Activated CD4-positive, alpha-beta T cell treated with anti-CD3 and anti-CD28 coated beads, Interleukin-2, amount 50 U/mL, for 16 hours (primary cell): ENCODE measurements around the gene MAGI1.
"Not testable (repeated sequence)": the region's sequence is repeated elsewhere in the genome, so short reads cannot be mapped to it uniquely, and the experiment has no call there.

Experiments
- DNase-seq: peaks from one replicate; pipeline ENCODE4 v3.0.0-alpha.2; 2020

The MAGI1 gene

DNA sequence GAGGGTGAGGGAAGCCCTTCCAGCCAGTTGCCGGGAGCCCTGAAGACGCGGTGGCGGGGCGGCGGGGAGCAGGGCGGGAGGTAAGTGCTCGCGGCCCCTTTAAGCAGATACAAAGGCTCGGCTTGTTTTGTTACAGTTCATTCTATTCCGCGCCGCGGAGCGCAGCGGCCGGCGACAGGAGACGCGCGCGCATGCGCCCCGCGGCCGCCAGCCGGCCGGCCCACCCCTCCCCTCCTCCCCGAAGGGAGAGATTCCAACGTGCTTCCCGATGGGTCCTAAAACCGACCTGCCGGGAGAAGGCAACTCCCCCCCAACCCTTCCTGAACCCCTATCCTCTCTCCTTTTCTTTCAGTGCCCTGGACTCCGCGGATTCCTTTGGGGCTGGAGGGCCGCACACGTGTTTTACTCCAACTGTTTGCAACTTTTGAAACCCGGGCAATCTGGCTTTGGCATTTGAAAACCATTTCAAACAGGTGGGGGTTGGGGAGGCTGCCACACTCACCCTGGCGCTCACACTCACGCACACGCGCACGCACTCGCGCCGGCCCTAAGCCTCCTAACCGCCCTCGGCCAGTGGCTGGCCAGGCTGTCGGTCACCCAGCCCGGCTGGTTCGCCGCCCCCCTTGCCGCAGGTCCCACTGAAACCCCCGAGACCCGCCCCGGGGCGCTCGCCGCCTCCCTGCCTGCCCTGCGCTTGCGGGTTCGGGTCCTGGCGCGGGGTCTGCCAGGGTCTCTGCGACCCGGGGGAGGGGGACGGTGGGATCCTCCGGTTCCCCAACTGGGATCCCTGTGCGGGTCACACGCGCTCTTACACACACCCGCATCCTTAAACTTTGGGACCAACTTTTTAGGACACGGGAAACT lies at the start of gene MAGI1:
Gene MAGI1 (minus strand): TSS at position 193 of the 864 bp plus-strand sequence. CDS start 610 bp downstream, outside the sequence.
- DNase-seq, result peak; percentile 71

GRCh38 chr3:66083784-66084213 lies 45.1 kb upstream of the MAGI1 start:
- no peak for DNase-seq

DNA sequence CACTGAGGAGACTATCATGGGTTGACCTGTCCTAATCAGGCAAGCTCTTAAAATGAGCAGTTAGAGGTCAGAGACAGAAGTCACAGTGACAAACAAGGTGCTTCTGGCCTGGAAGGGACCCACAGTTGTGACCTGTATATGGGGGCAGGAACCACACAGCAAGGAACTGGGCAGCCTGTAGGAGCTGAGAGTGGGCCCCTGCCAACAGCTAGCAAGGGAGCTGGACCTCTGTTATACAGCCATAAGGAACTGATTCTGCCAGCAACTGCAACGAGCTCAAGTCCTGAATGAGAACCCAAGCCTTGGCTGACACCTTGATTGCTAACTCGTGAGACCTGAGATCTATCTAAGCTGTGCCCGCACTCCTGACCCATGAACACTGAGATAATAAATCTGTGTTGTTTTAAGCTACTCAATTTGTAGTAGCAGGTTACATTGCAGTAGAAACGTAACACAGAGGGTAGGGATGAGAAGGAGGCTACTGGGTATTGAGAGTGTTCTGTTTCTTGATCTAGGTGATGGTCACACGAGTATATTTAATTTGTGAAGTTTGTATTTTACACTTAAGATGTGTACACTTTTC lies 44.5 kb upstream of the MAGI1 start:
- DNase-seq, result no peak

- no peak for DNase-seq
These were observed 44.0 kb upstream of the MAGI1 start for GRCh38 chr3:66082679-66083078.

- DNase-seq, result no peak
These were observed 41.4 kb upstream of the MAGI1 start for GRCh38 chr3:66080167-66080566.

DNA sequence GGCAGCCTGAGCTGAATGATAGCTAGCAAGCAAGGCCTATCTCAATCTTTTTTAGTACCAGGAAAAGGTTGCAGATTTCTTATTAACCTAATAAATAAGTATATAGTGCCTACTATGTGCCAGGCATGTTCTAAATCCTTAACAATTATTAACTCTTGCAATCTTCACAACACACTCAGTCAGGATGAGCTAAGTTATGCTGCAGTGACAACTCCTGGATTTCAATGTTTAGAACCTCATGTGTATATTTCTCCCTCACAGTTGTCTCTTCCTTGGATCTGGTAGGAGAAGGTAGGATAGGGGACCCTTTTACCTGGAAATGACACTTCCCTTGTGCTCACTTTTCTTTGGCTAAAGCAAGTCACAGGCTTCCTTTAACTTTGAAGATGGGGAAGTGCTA lies 39.3 kb upstream of the MAGI1 start:
- no peak for DNase-seq

DNA sequence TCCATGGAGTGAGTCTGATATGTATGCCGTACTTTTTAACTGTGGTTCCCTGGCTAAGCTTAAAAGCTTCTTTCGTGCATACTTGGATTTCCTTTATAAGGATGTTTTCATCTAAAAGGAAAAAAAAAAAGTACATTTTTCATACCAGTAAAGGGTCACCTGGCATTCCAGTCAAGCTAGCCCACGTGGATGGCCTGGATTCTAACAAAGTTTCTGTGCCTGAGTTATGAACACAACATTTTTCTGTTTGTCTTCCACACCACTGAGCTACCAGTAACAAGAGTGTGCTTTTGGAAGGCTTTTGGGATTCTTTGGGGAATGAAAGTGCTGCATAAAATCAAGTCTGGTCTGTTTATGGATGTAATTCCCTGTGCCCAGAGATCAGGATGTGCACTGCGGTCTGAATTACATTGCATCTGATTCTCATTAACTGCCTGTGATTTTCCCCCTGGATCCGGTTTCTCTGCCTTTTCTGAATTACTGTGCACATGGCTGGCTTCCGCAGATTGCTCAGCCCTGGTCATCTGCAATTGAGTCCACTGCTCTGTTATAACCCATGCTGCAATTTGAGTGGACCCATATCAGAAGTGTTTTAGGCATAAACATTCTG lies 38.2 kb upstream of the MAGI1 start:
- no peak for DNase-seq

- DNase-seq, result no peak
These were observed 36.6 kb upstream of the MAGI1 start for GRCh38 chr3:66075281-66075680.

GRCh38 chr3:66073464-66074141 lies 34.9 kb upstream of the MAGI1 start:
- DNase-seq, result no peak

DNA sequence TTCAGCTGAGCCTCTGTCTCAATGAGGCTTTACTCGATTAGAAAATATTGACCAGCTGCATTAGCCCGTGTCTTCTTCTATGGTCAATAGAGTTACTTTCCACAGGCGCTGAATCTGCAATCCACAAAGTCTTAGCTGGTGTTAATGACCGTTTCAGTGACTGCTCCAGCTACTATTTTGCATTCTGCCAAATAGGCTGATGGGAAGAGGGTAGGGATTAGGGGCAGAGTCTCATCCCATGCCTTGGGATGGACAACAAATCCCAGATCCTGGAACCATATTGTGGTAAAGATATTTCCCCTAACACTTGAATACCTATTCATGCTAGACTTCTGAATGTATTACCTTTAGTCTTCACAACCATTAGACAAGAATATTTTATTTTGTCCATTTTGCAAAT lies 29.5 kb upstream of the MAGI1 start:
- DNase-seq, result no peak

DNA sequence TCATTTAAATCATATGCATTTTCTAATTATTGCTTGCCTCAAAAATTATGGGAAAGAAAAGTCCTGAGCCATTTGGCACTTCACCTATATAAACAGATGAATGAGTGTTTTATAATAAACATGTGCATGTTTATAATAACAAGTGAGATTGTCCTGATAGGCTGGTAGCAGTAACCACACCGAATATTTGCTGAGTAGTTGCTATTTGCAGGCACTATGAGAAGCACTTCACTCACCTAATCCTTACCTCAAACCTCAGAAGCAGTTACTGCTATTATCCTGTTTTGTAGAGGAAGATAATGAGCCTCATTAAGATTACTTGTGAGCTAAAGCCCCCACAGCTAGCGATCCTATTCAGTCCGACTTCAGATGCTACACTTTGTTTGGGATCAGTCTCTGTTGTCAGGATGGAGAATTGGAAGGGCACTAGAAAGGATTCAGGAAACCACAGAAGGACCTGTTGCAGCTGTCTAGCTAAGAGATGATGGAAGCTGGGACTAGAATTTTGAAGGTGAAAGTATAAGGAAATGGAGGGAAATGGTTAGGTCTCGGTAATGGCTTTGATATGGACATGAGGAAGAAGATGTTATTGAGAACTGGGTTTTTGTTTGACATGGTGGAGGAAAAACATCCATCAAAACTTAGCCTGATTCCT lies 28.4 kb upstream of the MAGI1 start:
- no peak for DNase-seq

- no peak for DNase-seq
These were observed 16.6 kb upstream of the MAGI1 start for GRCh38 chr3:66055289-66055688.

DNA sequence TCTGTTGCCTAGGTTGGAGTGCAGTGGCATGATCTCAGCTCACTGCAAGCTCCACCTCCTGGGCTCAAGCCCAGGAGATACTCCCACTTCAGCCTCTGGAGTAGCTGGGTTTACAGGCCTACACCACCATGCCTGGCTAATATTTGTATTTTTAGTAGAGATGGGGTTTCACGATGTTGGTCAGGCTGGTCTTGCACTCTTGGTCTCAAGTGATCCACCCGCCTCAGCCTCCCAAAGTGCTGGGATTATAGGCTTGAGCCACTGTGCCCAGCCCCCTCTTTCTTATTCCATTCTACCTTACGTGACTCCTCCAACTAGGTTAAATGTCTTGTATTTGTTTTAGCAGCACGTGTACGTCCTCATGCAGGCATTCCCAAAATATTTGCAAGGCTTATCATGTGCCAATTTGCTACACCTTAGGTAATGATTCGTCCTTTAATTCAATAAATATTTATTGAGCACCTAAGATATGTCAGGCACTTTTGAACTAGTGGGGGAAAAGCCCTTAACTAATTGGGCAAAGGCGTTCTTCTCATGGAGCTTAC lies 14.9 kb upstream of the MAGI1 start:
- DNase-seq, result no peak

DNA sequence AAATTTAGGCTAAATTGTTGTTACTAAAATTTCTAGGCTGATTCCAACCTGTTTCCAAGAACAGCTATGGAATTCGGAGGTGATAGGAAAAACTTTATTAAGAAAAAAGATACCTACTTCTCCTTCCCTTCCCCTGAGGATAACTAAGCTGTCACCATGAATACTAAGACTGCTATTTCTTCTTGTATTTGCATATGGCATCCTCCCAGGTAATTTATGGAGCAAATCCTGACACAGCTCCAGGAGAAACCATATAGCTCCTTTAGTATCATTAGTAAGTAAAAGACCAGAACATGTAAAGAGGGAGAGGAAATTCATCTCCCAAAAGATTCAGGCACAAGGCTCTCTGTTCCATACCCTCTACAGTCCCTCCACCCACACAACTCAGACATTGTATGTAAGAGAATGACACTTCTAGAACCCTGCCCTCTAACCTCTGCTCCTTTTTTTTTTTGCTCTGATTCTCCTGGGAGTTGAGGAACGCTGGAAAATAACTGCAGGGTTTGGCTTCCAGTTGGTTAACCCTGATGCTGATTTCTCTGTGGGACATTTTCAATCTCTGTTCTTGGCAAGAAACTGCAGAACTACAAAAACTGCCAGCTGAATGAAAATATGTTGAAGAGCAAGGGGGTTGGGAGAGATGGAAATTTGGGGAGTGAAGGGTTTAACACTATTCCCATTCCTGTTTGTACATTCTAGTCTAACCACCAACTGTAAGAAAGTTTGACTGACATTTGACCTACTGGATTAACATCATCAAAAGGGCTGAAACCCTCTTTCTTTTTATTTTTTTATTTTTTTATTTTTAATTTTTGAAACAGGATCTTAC lies 14.2 kb upstream of the MAGI1 start:
- no peak for DNase-seq

- DNase-seq, result no peak
These were observed 12.1 kb upstream of the MAGI1 start for GRCh38 chr3:66050821-66051220.

DNA sequence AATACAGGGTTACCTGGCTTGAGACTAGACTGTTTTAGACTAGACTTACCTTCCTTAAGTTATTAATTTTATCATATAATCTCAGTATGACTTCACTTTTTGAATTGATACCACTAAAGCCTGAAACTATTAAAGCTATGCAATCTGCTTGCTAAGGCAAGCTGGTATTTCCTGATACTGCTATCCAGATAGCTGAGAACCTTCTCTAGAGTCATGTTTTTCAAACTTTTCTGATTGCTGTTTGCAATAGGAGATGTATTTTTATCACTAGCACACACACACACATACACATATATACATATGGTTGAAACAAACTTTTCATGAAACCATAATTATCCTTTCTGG lies 9.3 kb upstream of the MAGI1 start:
- DNase-seq, result no peak

DNA sequence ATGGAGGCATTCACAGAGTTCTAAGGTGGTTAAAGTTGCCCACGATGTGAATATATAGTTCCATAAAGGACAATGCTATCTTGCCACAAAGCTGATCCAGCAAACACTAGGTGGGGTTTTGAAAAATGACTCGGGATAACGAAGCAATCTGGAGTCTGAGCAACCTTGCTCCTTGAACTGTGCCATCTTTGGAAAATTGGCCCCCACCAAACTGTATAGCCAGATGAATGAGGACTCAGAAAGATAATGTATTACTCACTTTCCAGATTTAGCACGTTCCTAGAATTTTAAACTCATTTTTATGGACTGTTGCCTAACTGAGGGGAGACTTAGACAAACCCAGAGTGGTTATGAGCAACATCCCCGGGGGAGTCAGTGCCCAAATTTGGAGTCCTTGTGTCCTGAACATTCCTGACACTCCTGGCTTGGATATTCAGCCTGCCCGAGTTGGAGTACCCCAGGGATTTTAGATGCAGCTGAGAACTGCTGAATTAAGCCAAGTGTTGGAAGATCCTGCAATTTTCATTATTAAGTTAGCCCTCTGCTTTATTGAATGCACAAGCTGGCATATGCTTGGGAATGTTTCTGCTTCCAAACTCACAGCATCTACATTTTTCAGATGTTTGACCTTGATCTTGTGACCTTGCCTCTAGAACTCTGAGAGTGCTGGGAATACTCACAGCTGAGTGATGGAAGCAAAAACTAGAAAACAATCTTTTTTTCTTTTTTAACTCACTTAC lies 8.8 kb upstream of the MAGI1 start:
- no peak for DNase-seq

DNA sequence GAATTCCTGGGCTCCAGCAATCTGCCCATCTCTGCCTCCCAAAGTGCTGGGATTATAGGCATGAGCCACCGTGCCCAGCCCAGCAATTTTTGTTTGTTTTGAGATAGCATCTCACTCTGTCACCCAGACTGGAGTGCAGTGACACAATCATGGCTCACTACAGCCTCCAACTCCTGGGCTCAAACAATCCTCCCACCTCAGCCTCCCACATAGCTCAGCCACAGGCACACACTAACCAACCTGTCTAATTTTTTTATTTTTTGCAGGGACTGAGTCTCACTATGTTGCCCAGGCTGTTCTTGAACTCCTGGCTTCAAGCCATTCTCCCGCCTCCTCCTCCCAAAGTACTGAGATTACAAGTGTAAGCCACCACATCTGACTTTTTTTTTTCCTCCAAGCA lies 7.6 kb upstream of the MAGI1 start:
- not testable (repeated sequence) for DNase-seq

DNA sequence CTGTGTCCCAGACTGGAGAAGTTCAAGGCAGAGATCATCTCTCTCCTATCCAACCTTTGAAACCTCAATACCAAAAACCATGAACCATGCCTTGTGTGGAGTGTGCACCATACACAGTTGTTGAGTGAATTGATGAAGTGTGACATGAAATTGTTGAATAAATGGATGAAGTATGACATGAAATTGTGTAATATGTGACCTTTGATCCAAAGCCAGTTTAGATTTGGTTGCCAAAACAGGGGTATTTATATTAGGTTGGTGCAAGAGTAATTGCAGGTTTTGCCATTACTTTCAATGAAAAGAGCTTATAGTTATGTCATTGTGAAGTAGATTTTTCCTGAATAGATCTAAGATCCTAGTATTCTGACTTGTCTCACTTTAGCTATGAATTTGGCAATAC lies 3.1 kb upstream of the MAGI1 start:
- no peak for DNase-seq

GRCh38 chr3:66041116-66041515 lies 2.4 kb upstream of the MAGI1 start:
- no peak for DNase-seq

- no peak for DNase-seq
These were observed 821 bp upstream of the MAGI1 start for GRCh38 chr3:66039590-66039887.

DNA sequence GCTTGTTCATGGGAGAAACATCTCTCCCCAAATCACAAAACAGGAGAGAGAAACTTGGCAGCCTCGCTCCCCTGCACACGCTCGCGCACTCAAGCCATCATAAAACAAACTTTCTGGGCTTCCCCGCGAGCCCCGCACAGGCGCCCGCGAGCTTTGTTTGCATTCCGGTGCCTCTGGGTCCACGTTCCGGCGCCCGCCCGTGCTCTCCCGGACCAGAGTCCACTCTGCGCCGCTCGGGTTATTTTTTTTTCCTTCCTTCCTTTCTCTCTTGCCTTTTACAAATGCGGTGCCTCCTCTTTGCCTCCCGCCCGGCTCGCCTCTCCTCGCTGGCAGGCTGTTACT lies 363 bp downstream of the MAGI1 start:
- DNase-seq, result no peak
